CD4-positive, alpha-beta T cell treated with Interleukin-4 for 1 hour (primary cell): ENCODE measurements around the gene SYNC.
"Not testable (repeated sequence)": the region's sequence is repeated elsewhere in the genome, so short reads cannot be mapped to it uniquely, and the experiment has no call there.

ENCODE experiments used
- DNase-seq, 2 donors: peaks; one replicate each; pipeline ENCODE4 v3.0.0-alpha.2; 2020 to 2022

SYNC gene

GRCh38 chr1:32693455-32694174 is 9.0 kb downstream of the SYNC start:
- DNase-seq, result no peak

- no peak for DNase-seq
These were observed 16.2 kb downstream of the SYNC start for GRCh38 chr1:32686387-32686786.

DNA sequence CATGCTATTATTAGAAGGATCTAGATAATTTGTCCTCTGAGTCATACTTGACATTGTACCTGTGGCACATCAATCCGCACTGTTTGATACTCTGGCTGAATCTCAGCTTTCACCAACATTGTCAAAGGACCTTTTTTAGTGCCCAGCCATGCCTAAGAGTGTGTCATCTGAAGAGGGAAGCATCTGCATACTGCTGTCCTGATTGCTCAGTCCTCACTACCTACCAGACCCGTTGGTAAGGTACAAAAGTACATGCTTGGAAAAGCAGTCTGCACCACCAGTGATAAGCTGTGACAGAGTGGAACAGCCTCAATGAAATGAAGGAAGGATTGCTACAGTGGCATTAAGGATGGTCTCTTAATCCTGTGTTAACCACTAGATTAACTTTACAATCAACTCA is 17.1 kb downstream of the SYNC start:
- no peak for DNase-seq

GRCh38 chr1:32684167-32684811 is 18.3 kb downstream of the SYNC start:
- DNase-seq, result no peak

DNA sequence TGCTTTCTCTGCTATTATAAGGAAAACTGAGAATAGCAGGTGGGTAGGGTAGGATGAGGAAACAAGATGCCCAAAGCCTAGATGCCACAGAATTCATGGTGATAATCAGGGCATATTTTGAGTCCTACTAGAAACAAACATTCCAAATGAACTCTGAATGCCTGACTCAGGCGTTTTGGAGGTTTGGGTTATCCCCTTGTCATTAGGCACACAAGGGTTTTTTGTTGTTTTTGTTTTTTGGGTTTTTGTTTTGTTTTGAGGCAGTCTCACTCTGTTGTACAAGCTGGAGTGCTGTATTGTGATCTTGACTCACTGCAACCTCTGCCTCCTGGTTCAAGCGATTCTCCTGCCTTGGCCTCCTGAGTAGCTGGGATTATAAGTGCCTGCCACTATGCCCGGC is 19.2 kb downstream of the SYNC start:
- no peak for DNase-seq

GRCh38 chr1:32681999-32682398 is 20.6 kb downstream of the SYNC start:
- DNase-seq, result no peak

- no peak for DNase-seq
These were observed 21.1 kb downstream of the SYNC start for GRCh38 chr1:32681509-32681908.

- DNase-seq, result no peak
These were observed 21.9 kb downstream of the SYNC start for GRCh38 chr1:32680642-32681041.

DNA sequence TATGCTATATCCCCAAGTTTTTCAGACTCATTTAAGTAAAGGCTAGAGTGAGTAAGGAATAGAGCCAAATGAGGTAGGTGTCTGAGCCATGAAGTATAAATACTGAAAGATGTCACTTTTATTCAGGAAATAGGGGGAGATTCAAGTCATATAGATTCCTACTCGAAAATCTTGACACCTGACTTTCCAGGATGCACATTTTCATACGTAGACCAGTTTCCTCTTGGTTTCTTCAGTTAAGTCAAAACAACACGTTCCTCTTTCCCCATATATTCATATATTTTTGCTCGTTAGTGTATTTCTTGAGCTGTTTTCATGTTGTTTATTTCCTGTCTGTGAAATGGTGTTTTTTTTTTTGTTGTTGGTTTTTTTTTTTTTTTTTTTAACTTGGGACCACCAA is 22.6 kb downstream of the SYNC start:
- not testable (repeated sequence) for DNase-seq

GRCh38 chr1:32676945-32677344 is 25.6 kb downstream of the SYNC start:
- no peak for DNase-seq

DNA sequence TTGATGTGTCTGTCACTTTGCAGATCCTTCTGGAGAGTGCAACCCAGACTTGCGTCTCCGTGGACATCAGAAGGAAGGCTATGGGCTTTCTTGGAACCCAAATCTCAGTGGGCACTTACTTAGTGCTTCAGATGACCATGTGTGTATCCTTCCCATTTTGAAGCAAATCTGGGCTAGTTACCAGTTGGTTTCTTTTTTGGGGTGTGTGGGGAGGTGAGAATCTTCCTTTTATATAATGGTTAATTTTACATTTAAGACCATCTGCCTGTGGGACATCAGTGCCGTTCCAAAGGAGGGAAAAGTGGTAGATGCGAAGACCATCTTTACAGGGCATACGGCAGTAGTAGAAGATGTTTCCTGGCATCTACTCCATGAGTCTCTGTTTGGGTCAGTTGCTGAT is 33.9 kb downstream of the SYNC start:
- not testable (repeated sequence) for DNase-seq

GRCh38 chr1:32666901-32667566 is 35.5 kb downstream of the SYNC start:
- DNase-seq, result no peak

- no peak for DNase-seq
These were observed 36.7 kb downstream of the SYNC start for GRCh38 chr1:32665915-32666314.

DNA sequence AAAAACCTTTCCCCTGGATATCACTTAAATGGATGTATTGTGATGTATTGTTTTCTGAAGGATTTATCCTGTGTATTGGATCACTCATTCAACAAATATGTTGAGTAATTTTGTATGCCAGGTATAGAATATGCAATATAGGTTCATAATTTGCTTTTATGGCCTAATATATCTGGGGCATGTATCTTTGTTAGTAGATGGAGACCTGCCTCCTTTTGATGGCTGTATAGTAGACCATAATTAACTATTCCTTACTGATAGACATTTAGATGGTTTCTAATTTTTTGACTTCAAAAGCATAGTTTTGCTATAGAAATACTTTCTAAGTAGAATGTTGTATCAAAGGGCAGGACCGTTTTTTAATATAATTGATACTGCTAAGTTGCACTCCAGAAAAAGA is 43.0 kb downstream of the SYNC start:
- no peak for DNase-seq

GRCh38 chr1:32652244-32652962 is 50.2 kb downstream of the SYNC start:
- no peak for DNase-seq

GRCh38 chr1:32651461-32652073 is 51.0 kb downstream of the SYNC start:
- DNase-seq, result no peak

DNA sequence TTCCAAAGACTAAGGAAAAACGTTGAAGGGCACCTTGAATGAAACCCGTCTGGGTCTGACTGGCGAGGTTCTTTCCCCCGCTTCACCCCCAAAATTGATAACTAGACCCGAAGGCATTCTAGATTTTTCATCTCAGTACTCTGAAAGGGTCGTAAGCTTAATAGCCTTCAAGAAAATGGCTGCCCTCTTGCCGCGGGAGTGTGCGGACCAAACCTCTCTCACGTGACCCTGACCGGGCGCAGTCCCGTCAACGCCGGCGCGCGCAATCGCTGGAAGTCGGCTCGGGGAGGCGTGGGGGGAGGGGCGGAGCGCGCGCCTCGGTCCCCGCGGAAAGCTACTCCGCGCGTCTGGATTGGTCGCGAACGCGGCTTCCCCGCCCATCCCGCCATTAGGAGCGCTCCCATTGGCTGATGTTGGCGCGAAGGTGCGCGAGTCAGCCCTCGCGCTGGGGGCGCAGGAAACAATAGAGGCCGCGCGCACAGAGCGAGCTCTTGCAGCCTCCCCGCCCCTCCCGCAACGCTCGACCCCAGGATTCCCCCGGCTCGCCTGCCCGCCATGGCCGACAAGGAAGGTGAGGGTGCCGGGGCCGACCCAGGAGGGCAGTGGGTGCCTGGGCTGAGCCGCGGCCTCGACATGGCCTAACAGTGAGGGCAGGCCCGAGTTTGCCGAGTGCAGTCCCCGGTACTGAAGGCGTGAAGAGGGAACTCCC is 51.7 kb downstream of the SYNC start, which contains the start of gene RBBP4:
Gene RBBP4, plus strand, starts transcription at position 457 of the 709 bp plus-strand sequence. Its CDS starts 99 bp downstream, at position 556.
- DNase-seq, result peak; percentile 98 to 99

GRCh38 chr1:32650248-32650751 is 52.3 kb downstream of the SYNC start, which contains the start of gene ZBTB8OS:
TSS of gene ZBTB8OS (minus strand) at chr1:32650550. CDS start at chr1:32650529, 21 bp downstream.
- DNase-seq, result peak; percentile 94 to 95

DNA sequence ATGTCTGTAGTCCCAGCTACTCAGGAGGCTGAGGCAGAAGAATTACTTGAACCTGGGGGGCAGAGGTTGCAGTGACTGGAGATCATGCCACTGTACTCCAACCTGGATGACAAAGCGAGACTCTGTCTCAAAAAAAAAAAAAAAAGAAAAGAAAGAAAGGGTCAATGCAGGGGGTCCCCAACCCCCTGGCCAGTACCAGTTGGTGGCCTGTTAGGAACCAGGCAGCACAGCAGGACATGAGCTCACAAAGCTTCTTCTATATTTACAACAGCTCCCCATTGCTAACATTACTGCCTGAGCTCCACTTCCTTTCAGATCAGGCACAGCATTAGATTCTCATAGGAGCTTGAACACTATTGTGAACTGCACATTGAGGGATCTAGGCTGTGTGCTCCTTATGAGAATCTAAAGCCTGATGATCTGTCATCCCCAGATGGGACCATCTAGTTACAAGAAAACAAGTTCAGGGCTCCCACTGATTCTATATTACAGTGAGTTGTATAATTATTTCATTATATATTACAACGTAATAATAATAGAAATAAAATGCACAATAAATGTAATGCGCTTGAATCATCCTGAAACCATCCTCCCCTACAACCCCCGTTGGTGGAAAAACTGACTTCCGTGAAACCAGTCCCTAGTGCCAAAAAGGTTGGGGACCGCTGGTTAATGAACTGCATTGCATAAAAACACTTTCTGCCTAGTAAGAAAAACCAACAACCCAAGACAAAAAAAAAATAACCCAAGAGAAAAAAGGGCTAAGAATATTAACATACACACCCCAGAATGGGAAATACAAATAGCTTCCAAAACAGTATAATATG is 55.0 kb downstream of the SYNC start:
- no peak for DNase-seq

- no peak for DNase-seq
These were observed 58.1 kb downstream of the SYNC start for GRCh38 chr1:32644426-32644825.

DNA sequence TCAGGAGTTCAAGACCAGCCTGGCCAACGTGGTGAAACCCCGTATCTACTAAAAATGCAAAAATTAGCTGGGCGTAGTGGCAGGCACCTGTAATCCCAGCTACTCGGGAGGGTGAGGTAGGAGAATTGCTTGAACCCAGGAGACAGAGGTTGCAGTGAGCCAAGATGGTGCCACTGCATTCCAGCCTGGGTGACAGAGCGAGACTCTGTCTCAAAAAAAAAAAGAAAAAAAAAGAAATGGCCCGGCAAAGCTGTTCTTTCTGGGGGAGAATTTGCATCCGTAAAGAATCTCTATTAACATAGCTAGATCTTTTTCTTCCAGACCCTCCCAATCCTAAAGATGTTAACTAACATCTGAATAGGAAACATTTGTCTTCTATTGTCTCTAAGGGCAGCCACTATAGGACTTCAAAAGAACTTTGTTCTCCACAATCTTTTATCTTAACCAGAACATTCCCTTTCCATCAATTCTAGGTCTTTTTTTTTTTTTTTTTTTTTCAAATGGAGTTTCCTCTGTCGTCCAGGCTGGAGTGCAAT is 60.2 kb downstream of the SYNC start:
- DNase-seq, result not testable (repeated sequence)
